Aorta (tissue), 5 donors: ENCODE data around the gene SRSF2. TPM values are rescaled to one million over a fixed set of nuclear protein-coding genes. Genes with fewer than 3 reads are reported as not detected.

Experiments used
- ATAC-seq: fragments of 200-7000 bp; cut with Tn5 transposase; one replicate; pipeline ENCODE4 v1.9.1; 2022; ENCODE audit warnings: moderate library complexity; ENCODE audit not compliant: low FRiP score
- DNase-seq, 2 donors: peaks; one replicate each; pipeline ENCODE4 v3.0.0-alpha.2; 2020
- H3K27ac ChIP-seq, 2 donors: one replicate each; pipeline ENCODE4 v1.5.1; 2013; ENCODE audit warnings: low read length in 2 of 2, mild to moderate bottlenecking in 2 of 2, moderate library complexity in 2 of 2, control low read depth in 1 of 2, inconsistent platforms in 1 of 2, low read depth in 1 of 2
- H3K27me3 ChIP-seq, 2 donors: one replicate each; pipeline ENCODE4 v1.6.1; 2013; ENCODE audit warnings: control low read depth in 1 of 2, low read length in 1 of 2, mild to moderate bottlenecking in 1 of 2, moderate library complexity in 1 of 2; ENCODE audit not compliant: insufficient read depth in 2 of 2, control insufficient read depth in 1 of 2
- H3K36me3 ChIP-seq, 2 donors: one replicate each; pipeline ENCODE4 v1.6.1; 2013; ENCODE audit warnings: control low read depth in 1 of 2, low read length in 1 of 2, mild to moderate bottlenecking in 1 of 2; ENCODE audit not compliant: insufficient read depth in 2 of 2, control insufficient read depth in 1 of 2
- H3K4me1 ChIP-seq, 2 donors: one replicate each; pipeline ENCODE4 v1.6.1; 2013; ENCODE audit warnings: low read length in 2 of 2, control low read depth in 1 of 2, mild to moderate bottlenecking in 1 of 2, moderate library complexity in 1 of 2; ENCODE audit not compliant: insufficient read depth in 2 of 2, control insufficient read depth in 1 of 2
- H3K4me3 ChIP-seq, 2 donors: one replicate each; pipeline ENCODE4 v1.5.1; 2013; ENCODE audit warnings: low read length in 2 of 2, control low read depth in 1 of 2, mild to moderate bottlenecking in 1 of 2
- H3K9me3 ChIP-seq: one replicate; pipeline ENCODE4 v1.6.1; 2013; ENCODE audit warnings: mild to moderate bottlenecking, low read length; ENCODE audit not compliant: control insufficient read depth
- WGBS, 2 donors: extraction: QIAGEN DNeasy Blood & Tissue Kit; methylation state at CpG; one replicate each; pipeline ENCODE4 v1.1.7; 2013; 5-methylcytosine and 5-hydroxymethylcytosine counted together
- intact Hi-C, 2 donors: fragments of 100-400 bp; cut with DNase I; formaldehyde crosslinking; loops; one replicate each; pipeline versions ENCODE4 v1.14.2 to v1.15.0; 2022
- microRNA-seq, 2 donors: library from miRNA; unstranded; fragments of <30 nt; microRNA quantifications; one replicate each; pipeline ENCODE4 v1.2.0, GENCODE V29; 2020
- polyA plus RNA-seq, 2 donors: library from polyadenylated mRNA; stranded (reverse); fragments of 200-250 nt; gene quantifications; one replicate each; pipeline ENCODE4 v1.2.3, GENCODE V29; 2013
- total RNA-seq, 2 donors: library from RNA; stranded (reverse); fragmentation: NEBNext Ultra II Directional; extraction: Animal tissue kit (Norgen Biotek cat#: 25700); gene quantifications; one replicate each; pipeline ENCODE4 v1.2.1, GENCODE V29; 2021
- donor health status: healthy with polysubstance abuse.
- donor health status: Bipolar disorder and iron deficiency.
- donor health status: DM: no; HTN: no; CAD: no.
- donor health status: DM: no; HTN: no; CAD: no.
- donor health status: DM: yes; HTN: yes; CAD: no.

SRSF2 gene
- total and polyA plus RNA-seq, 4 donors, result 64.4 to 152 (median 134) TPM

GRCh38 chr17:76686538-76687297 lies 50.4 kb downstream of the SRSF2 start:
- intact Hi-C loops, result no loop called here
- DNase-seq, result no peak
- Histone ChIP-seq H3K9me3 (no peaks in the 10 kb centered on the region), H3K27me3 (no peaks in the 10 kb centered on the region), H3K4me3 (no peak overlapping the region), H3K27ac (peak overlapping the region in 1 of 2 donors; percentile 55), H3K36me3 (no peaks in the 10 kb centered on the region), H3K4me1 (no peaks in the 10 kb centered on the region)
- WGBS, 2 donors, result 66 to 71% methylated on average over 15 of the region's 15 CpGs
- peak; percentile 19 for ATAC-seq

GRCh38 chr17:76685846-76686245 lies 51.3 kb downstream of the SRSF2 start:
- Histone ChIP-seq H3K9me3 (no peaks in the 10 kb centered on the region), H3K27me3 (no peaks in the 10 kb centered on the region), H3K4me1 (no peaks in the 10 kb centered on the region), H3K27ac (no peak overlapping the region), H3K36me3 (no peaks in the 10 kb centered on the region), H3K4me3 (no peak overlapping the region)
- intact Hi-C loops, result no loop called here
- DNase-seq, result no peak
- ATAC-seq, result no peak
- WGBS, 2 donors, result 82 to 85% methylated on average over 8 of the region's 8 CpGs

- Histone ChIP-seq H3K27me3 (no peaks in the 10 kb centered on the region), H3K9me3 (no peaks in the 10 kb centered on the region), H3K36me3 (no peaks in the 10 kb centered on the region), H3K27ac (peak overlapping the region in 1 of 2 donors; percentile 4), H3K4me1 (no peaks in the 10 kb centered on the region), H3K4me3 (no peak overlapping the region)
- DNase-seq, result no peak
- no peak for ATAC-seq
- whole genome bisulfite sequencing, 2 donors, result 85 to 94% methylated on average over 12 of the region's 12 CpGs
- intact Hi-C loops, result no loop called here
Observed at GRCh38 chr17:76685366-76685765, 51.8 kb downstream of the SRSF2 start.

DNA sequence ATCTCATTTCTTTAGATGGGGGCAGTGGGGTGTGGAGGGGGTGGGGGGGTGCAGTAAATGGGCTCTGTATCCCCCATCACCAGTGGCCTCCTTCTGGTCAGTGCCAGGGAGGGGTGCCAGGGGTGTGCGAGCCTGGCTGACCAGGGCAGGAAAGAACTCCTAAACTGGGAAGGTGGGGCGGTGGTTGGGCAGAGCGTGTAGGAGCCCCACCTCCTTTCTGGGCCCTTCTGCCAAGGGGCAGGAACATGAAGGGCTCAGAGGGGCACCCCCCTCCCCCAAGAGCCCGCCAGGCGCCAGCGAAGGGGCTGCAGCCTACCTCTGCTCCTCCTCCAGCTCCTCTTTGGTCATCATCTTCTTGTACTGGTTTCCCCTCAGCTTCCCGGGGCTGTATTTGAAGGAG lies 52.4 kb downstream of the SRSF2 start:
- 71 to 82% methylated on average over 6 to 7 of the region's 7 CpGs for WGBS, 2 donors
- H3K27ac ChIP-seq, result no peak overlapping the region

More for the DNA sequence above, 52.4 kb downstream of the SRSF2 start:
- Histone ChIP-seq H3K27me3 (no peaks in the 10 kb centered on the region), H3K9me3 (no peaks in the 10 kb centered on the region), H3K4me3 (no peak overlapping the region), H3K36me3 (no peaks in the 10 kb centered on the region), H3K4me1 (no peaks in the 10 kb centered on the region)
- no peak for ATAC-seq
- intact Hi-C loops, result no loop called here
- DNase-seq, result no peak

Small RNAs within 50 kb of the gene (microRNA-seq; reads per million reads assigned to microRNA genes)
- gene MIR636, result 1.2 to 2.0 reads per million in 2 donors

Other genes starting within 250 kb of the SRSF2 start
- gene RHBDF2, start 235.9 kb downstream of the SRSF2 start, total RNA-seq, result 10 to 100 TPM; 30.9 to 45.0 TPM
- 10 to 100 TPM in 1 of 2 donors, 1 to 10 TPM in 1; 2.6 to 11.0 TPM for gene RHBDF2, start 235.9 kb downstream of the SRSF2 start, polyA plus RNA-seq
- gene CYGB, start 199.6 kb downstream of the SRSF2 start, total RNA-seq, result 10 to 100 TPM; 22.4 to 26.6 TPM
- gene CYGB, start 199.6 kb downstream of the SRSF2 start, polyA plus RNA-seq, result 1 to 10 TPM in 1 of 2 donors, under 1 TPM in 1; 0.95 to 2.1 TPM
- gene PRCD, start 197.3 kb downstream of the SRSF2 start, total RNA-seq, result 1 to 10 TPM; 1.2 to 8.6 TPM
- gene PRCD, start 197.3 kb downstream of the SRSF2 start, polyA plus RNA-seq, result not detected
- 1 to 10 TPM; 2.5 to 7.6 TPM for gene ST6GALNAC2, start 151.5 kb downstream of the SRSF2 start, total RNA-seq
- 1 to 10 TPM in 1 of 2 donors, not detected in 1; 2.0 TPM for gene ST6GALNAC2, start 151.5 kb downstream of the SRSF2 start, polyA plus RNA-seq
- gene ST6GALNAC1, start 93.6 kb downstream of the SRSF2 start, total RNA-seq, result 1 to 10 TPM; 1.1 to 2.3 TPM
- 1 to 10 TPM; 1.6 to 9.4 TPM for gene ST6GALNAC1, start 93.6 kb downstream of the SRSF2 start, polyA plus RNA-seq
- gene MXRA7, start 26.4 kb downstream of the SRSF2 start, total RNA-seq, result 100 to 1,000 TPM; 256 to 262 TPM
- 100 to 1,000 TPM; 357 to 465 TPM for gene MXRA7, start 26.4 kb downstream of the SRSF2 start, polyA plus RNA-seq
- 10 to 100 TPM; 36.5 to 55.4 TPM for gene JMJD6, start 10.7 kb downstream of the SRSF2 start, total RNA-seq
- 10 to 100 TPM; 29.3 to 82.5 TPM for gene JMJD6, start 10.7 kb downstream of the SRSF2 start, polyA plus RNA-seq
- gene METTL23, start 10.5 kb downstream of the SRSF2 start, total RNA-seq, result 10 to 100 TPM; 26.8 to 27.9 TPM
- 10 to 100 TPM; 28.5 to 37.5 TPM for gene METTL23, start 10.5 kb downstream of the SRSF2 start, polyA plus RNA-seq
- 10 to 100 TPM; 24.5 to 38.2 TPM for gene MFSD11, start 788 bp upstream of the SRSF2 start, total RNA-seq
- gene MFSD11, start 788 bp upstream of the SRSF2 start, polyA plus RNA-seq, result 10 to 100 TPM in 1 of 2 donors, 1 to 10 TPM in 1; 6.8 to 19.9 TPM
- under 1 TPM; 0.51 to 0.55 TPM for gene MGAT5B, start 131.1 kb upstream of the SRSF2 start, total RNA-seq
- gene MGAT5B, start 131.1 kb upstream of the SRSF2 start, polyA plus RNA-seq, result not detected